Astrocyte of the cerebellum (primary cell): ENCODE data around the gene NDC1.

Experiments used
- DNase-seq: peaks from one replicate; pipeline ENCODE4 v3.0.0-alpha.2; 2011; ENCODE audit warnings: low read depth
- H3K4me3 ChIP-seq: 2 replicates; pipeline ENCODE4 v1.5.1; 2011; ENCODE audit warnings: mild to moderate bottlenecking, low read depth, low read length, moderate library complexity
- CTCF ChIP-seq: IDR thresholded peaks from 2 replicates; pipeline ENCODE4 v1.5.1; 2012; ENCODE audit warnings: low read length, low read depth, moderate library complexity, mild to moderate bottlenecking; ENCODE audit errors: missing control alignments
- in situ Hi-C: cut with HindIII; loops from 2 replicates; pipeline ENCODE4 v1.10.0; 2017; ENCODE audit warnings: low sequenced_read_pairs

The NDC1 gene

DNA sequence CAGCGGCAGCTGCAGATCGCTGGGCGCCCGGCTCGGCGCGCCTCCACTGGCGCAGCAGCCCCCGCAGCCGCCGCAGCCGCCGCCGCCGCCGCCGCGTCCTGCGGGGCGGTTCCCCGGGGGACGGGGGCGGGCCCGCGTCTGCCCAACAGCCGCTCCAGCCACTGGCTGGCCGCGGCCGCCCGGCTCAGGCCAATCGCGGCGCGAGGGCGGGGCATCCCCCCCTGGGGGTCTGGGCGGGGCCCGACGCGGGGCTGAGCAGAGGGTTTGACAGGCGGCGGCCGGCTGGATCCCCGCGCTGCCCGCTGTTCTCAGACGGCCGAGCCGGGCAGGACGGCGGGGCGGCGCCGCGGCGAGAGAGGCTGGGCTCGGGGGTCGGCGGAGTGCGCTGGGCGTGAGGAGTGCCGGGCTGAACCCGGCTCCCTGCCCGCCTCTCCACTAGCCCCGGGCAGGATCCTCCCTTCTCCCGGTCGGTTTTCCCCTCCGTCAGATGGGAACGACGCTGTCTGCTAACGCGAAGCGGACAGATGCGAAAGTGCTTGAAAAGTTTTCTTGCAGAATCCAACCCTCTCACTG is 98.9 kb downstream of the NDC1 start, which contains the start of gene GLIS1:
Gene GLIS1, minus strand, starts transcription at position 56 of the 573 bp plus-strand sequence. CDS start 1,100 bp downstream, outside the sequence.
- TF ChIP-seq CTCF, result no peak
- H3K4me3 ChIP-seq, result peak within 1 kb of the TSS; percentile 77
- in situ Hi-C loops, result loop anchor here (5.0 to 25.0 kb wide), 2 partner anchors 47 to 252 kb away; no protein-coding TSS in a partner anchor
- DNase-seq, result peak; percentile 71

GRCh38 chr1:53738205-53739108 is 99.6 kb downstream of the NDC1 start:
- H3K4me3 ChIP-seq, result peak overlapping the region; percentile 77
- no peak for TF ChIP-seq CTCF
- in situ Hi-C loops, result loop anchor here (5.0 to 25.0 kb wide), 2 partner anchors 46 to 251 kb away; no protein-coding TSS in a partner anchor
- no peak for DNase-seq

DNA sequence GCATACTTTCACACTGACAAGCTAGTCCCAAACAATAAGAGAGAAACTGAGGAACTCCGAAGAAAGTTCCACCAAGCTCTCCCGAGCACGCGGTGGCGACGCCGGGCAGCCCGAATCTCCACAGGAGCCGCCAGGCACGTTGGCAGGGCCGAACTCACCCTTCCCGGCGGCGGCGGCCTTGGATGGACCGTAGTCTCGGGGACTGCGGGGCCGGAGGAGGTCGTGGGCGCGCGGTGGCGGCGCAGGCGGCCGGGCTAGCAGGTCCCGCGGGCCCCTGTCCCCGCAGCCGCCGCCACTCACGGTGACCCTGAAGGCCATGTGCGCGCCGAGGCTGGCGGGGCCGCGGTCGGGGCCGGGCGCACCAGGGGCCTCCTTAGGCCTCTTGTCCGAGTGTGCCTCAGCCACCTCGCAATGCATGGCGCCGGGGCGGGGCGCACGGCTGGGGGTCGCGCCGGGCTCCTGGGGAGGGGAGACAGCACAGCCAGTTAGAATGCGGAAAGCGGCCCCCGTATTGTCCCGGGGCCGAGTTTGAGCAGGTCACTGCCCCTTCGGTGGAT is 100.4 kb downstream of the NDC1 start:
- no peak for TF ChIP-seq CTCF
- H3K4me3 ChIP-seq, result peak overlapping the region; percentile 77
- DNase-seq, result no peak
- in situ Hi-C loops, result loop anchor here (5.0 to 25.0 kb wide), 2 partner anchors 45 to 250 kb away; no protein-coding TSS in a partner anchor

DNA sequence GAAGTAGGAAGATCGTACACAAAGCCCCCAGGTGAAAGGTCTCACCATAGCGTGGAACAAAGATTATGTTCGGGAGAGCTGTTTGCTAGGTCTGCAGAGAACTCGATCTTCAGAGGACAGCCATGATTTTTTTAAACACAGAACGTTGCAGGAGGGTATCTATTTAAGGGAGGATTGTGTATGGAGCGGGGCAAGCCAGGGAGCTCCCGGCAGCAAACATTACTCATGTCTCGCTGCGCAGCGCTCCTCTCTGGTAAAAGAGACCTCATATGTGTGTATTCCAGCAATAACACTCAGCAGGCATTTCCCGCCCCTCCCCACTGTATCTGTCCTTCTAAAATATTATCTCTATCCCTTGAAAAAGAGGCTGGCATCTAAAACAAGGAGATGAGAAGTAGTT is 101.8 kb downstream of the NDC1 start:
- H3K4me3 ChIP-seq, result peak overlapping the region; percentile 77
- no peak for DNase-seq
- TF ChIP-seq CTCF, result no peak
- in situ Hi-C loops, result loop anchor here (5.0 to 25.0 kb wide), 2 partner anchors 44 to 249 kb away; no protein-coding TSS in a partner anchor

DNA sequence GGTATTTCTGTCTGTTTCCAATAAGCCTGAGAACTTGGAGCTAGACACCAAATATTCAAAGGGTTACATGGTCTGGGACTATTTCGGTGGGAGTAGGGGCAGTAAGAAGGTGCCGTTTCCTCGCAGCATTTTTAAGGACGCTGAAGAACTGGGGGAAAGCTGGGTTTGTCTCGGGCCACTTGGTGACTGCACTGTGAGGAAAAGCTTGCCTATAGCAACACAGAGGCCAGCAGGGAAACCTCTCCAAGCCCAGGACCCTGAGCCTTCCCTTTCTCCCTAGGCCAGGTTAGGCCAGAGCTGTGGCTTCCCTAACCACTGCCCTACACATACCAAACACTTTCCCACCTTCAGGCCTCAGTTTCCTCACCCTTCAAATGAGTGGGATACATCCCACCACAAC is 102.4 kb downstream of the NDC1 start:
- in situ Hi-C loops, result loop anchor here (5.0 to 25.0 kb wide), 2 partner anchors 43 to 248 kb away; no protein-coding TSS in a partner anchor
- DNase-seq, result no peak
- TF ChIP-seq CTCF, result no peak
- H3K4me3 ChIP-seq, result peak overlapping the region; percentile 77

DNA sequence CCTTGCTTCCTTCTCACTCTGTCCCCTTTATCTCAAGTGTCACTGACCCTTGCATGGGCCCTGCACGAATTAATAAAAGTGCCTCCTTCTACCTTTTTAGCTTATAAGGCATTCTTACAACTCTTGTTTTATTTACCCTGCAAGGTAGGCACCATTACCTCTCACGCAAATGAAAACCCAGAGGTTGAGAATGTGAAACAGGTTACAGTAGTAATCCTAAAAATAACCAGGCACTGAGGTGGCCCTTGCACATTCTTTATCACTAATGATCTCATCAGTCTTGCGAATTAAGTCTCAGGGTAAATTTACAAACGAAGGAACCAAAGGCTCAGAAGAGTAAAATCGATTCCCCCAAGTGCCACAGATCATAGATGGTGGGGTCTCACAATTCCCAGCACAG is 102.8 kb downstream of the NDC1 start:
- peak overlapping the region; percentile 77 for H3K4me3 ChIP-seq
- in situ Hi-C loops, result loop anchor here (5.0 to 25.0 kb wide), 2 partner anchors 43 to 248 kb away; no protein-coding TSS in a partner anchor
- DNase-seq, result no peak
- TF ChIP-seq CTCF, result no peak
